GM10248 (cell line): ENCODE measurements around the gene TSR1.
"Not testable (repeated sequence)": the region's sequence is repeated elsewhere in the genome, so short reads cannot be mapped to it uniquely, and the experiment has no call there.

Experiments
- CTCF ChIA-PET: fragments of 300-600 bp; sonication (Branson Sonifier 250); formaldehyde crosslinking; extraction: SDS; loops from one replicate; lab custom pipeline; 2021; ENCODE audit warnings: antibody characterized with exemption; lab: Yijun Ruan, JAX
- POLR2A ChIA-PET: fragments of 350-650 bp; sonication (Branson Sonifier 250); formaldehyde crosslinking; extraction: SDS; loops from one replicate; lab custom pipeline; 2020; ENCODE audit warnings: antibody characterized with exemption; lab: Yijun Ruan, JAX
- DNase-seq: peaks from one replicate; pipeline ENCODE4 v3.0.0; 2012; ENCODE audit errors: extremely low spot score
- TF ChIP-seq, protein P1 (sequence below): IDR thresholded peaks from 2 replicates; pipeline ENCODE4 v1.5.1; 2012; ENCODE audit warnings: mild to moderate bottlenecking, low read depth; ENCODE audit errors: extremely low read depth, missing control alignments, control extremely low read depth

The TSR1 gene

DNA sequence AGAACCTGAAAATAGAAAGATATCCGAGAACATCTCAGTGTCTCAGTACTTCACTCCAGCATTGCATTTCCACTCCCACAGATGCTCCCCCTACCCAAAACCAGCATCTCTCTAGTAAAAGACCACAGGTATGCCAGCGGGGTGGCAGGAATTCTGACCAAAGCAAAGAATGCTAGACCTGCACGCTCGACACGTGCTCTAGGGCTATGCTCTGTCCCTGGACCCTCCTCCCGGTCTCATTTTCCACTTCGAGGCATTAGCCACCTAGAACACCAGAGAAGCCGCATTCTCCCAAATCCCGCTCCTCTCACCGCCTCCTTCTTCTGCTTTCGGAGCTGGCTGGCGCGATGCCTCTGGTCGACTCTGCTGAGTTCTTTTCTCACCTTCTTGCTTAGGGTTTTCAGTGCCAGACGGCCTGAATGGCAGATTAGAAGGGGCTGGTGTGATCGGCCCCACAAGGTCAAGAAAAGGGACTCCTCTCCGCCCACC is 487 bp downstream of the TSR1 start:
- no peak for DNase-seq
- TF ChIP-seq, protein P1, sequence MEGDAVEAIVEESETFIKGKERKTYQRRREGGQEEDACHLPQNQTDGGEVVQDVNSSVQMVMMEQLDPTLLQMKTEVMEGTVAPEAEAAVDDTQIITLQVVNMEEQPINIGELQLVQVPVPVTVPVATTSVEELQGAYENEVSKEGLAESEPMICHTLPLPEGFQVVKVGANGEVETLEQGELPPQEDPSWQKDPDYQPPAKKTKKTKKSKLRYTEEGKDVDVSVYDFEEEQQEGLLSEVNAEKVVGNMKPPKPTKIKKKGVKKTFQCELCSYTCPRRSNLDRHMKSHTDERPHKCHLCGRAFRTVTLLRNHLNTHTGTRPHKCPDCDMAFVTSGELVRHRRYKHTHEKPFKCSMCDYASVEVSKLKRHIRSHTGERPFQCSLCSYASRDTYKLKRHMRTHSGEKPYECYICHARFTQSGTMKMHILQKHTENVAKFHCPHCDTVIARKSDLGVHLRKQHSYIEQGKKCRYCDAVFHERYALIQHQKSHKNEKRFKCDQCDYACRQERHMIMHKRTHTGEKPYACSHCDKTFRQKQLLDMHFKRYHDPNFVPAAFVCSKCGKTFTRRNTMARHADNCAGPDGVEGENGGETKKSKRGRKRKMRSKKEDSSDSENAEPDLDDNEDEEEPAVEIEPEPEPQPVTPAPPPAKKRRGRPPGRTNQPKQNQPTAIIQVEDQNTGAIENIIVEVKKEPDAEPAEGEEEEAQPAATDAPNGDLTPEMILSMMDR = no peak
- ChIA-PET POLR2A (interaction anchor here (0.6 to 1.3 kb wide), 5 partner anchors 9 to 280 kb away, joined by 3 to 5 read pairs (median 4); no protein-coding TSS in a partner anchor), CTCF (interaction anchor here (0.7 to 8.6 kb wide), 15 partner anchors 9 to 283 kb away, joined by 3 to 56 read pairs (median 5); partner anchors contain the start of gene HIC1)

DNA sequence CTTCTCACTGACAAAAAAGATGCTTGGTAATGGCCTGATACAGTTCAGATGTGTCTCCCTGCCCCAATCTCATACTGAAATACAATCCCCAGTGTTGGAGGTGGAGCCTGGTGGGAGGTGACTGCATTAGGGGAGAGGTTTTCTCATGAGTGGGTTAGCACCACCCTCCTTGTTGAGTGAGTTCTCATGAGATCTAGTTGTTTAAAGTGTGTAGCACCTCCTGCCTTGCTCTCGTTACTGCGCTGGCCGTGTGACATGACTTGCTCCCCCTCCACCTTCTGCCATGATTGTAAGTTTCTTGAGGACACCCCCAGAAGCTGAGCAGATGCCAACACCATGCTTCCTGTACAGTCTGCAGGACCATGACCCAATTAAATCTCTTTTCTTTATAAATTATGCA is 5.0 kb downstream of the TSR1 start:
- TF ChIP-seq, protein P1 = no peak
- no peak for DNase-seq
- ChIA-PET CTCF (interaction anchor here (1.0 to 1.9 kb wide), 4 partner anchors 10 to 87 kb away, joined by 3 to 5 read pairs (median 3); no protein-coding TSS in a partner anchor), POLR2A (no interaction called here)

DNA sequence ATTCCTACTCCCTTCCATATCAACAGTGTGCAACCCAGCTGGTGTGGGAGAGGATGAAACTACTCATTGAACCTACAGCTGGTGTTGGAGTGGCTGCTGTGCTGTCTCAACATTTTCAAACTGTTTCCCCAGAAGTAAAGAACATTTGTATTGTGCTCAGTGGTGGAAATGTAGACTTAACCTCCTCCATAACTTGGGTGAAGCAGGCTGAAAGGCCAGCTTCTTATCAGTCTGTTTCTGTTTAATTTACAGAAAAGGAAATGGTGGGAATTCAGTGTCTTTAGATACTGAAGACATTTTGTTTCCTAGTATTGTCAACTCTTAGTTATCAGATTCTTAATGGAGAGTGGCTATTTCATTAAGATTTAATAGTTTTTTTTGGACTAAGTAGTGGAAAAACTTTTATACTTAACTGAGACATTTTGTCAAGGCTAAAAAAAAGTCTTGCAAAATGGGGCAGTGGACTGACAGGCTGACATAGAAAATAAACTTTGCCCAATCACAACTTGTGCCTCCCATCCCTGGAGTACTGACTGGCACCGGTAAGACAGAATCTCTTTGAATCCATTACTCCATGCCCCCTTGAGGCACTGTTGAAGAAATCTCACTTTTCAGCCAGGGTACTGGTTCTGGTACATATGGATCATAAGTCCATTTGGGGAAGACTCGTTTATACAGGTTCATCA is 12.5 kb downstream of the TSR1 start:
- CTCF ChIA-PET = interaction anchor here (1.8 kb wide), 1 partner anchor 15 kb away, joined by 4 read pairs; no protein-coding TSS in a partner anchor
- TF ChIP-seq, protein P1 = no peak
- DNase-seq = no peak
- POLR2A ChIA-PET = no interaction called here

DNA sequence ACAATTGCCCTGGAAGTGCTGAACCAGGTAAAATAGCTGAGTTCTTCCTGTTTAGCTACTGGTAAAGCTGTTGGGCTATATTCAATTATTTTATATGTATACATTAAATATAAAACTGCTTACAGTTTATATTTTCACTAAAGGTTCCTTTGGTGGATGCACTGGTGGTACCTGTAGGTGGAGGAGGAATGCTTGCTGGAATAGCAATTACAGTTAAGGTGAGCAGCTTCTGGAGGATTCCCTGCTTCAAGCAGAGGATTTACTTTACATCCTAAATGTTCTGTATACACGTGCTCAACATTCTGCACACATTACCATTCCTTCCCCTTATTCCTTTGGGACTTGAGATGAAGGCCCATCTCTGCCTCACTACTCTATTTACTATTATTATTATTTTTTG is 14.9 kb downstream of the TSR1 start:
- no peak for DNase-seq
- POLR2A ChIA-PET = no interaction called here
- CTCF ChIA-PET = interaction anchor here (1.3 to 1.5 kb wide), 2 partner anchors 11 to 15 kb away, joined by 5 to 7 read pairs; partner anchors contain the start of genes SGSM2 and TSR1
- TF ChIP-seq, protein P1 = no peak

DNA sequence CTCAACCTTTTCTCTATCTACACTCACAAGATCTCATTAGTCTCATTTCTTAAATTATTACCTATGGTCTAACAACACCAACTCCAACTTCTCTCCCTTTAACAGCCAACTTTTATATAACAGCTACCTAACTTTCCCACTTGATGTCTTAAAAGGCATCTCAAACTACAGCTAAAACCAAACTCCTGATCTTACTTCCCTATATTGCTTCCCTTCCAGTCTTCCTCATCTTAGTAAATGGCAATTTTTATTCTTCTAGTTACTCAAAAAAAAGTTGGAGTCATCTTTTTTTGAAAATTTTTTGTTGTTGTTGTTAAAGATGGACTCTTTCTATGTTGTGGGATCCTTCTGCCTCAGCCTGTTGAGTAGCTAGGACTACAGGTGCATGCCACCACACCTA is 17.2 kb downstream of the TSR1 start:
- ChIA-PET CTCF (no interaction called here), POLR2A (no interaction called here)
- TF ChIP-seq, protein P1 = no peak
- DNase-seq = no peak

DNA sequence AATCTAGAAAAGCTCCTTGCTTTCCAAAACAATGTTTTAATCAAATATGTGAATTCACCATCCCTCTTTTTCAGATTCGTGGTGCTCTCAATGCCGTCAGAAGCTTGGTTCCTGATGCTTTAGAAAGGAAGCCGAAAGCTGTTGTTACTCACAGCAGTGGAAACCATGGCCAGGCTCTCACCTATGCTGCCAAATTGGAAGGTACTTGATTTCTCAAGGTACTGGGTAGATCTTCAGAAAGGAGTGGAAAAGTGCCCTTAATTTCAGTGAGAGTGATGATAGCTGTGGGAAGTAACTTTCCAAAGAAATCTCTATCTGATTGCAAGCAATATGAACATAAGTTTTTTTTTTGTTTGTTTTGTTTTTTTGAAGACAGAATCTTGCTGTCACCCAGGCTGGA is 18.5 kb downstream of the TSR1 start:
- DNase-seq = no peak
- CTCF ChIA-PET = no interaction called here

DNA sequence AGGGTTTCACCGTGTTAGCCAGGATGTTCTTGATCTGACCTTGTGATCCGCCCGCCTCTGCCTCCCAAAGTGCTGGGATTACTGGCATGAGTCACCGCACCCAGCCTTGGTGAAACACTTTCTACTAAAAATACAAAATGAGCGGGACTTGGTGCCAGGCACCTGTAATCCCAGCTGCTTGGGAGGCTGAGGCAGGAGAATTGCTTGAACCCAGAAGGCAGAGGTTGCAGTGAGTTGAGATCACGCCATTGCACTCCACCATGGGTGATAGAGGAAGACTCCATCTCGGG is 19.4 kb downstream of the TSR1 start:
- CTCF ChIA-PET, DNase-seq: not testable (repeated sequence)
- POLR2A ChIA-PET = interaction anchor here (0.9 kb wide), 1 partner anchor 16 kb away, joined by 6 read pairs; no protein-coding TSS in a partner anchor

More for the DNA sequence above, 18.5 kb downstream of the TSR1 start:
- TF ChIP-seq, protein P1 = no peak
- POLR2A ChIA-PET = interaction anchor here (0.7 kb wide), 1 partner anchor 272 kb away, joined by 7 read pairs; no protein-coding TSS in a partner anchor
